ENCODE data around the gene TXNIP. TPM values are rescaled to one million over a fixed set of nuclear protein-coding genes. Genes with fewer than 3 reads are reported as not detected.

Gene TXNIP
- total RNA-seq: 21.0 and 51.5 TPM in 2 replicates

GRCh38 chr1:145996433-145997015, at the start of gene TXNIP:
TSS of gene TXNIP (minus strand) at chr1:145996579. CDS start at chr1:145996266, 313 bp downstream.

GRCh38 chr1:146021622-146022402, 25.4 kb upstream of the TXNIP start, which contains the start of gene HJV:
TSS of gene HJV (minus strand) at chr1:146021735. CDS start at chr1:146020231, 1,504 bp downstream.

GRCh38 chr1:145964328-145965118, 31.9 kb downstream of the TXNIP start, which contains the start of the genes ANKRD34A and POLR3GL:
TSS of gene ANKRD34A (minus strand) at chr1:145964575. CDS start at chr1:145961759, 2,816 bp downstream.
TSS of gene POLR3GL (plus strand) at chr1:145964690. CDS start at chr1:145974866, 10,176 bp downstream.

GRCh38 chr1:145957443-145958319, 38.7 kb downstream of the TXNIP start, which contains the start of gene LIX1L:
TSS of gene LIX1L (minus strand) at chr1:145958017. CDS start at chr1:145957927, 90 bp downstream.

Other genes with a start within 250 kb of the TXNIP start
- 11.9 and 17.2 TPM in 2 replicates for gene RNF115, start 172.5 kb downstream of the TXNIP start, total RNA-seq
- 30.8 and 32.3 TPM in 2 replicates for gene POLR3C, start 172.4 kb downstream of the TXNIP start, total RNA-seq
- 3.7 and 4.1 TPM in 2 replicates for gene NUDT17, start 150.9 kb downstream of the TXNIP start, total RNA-seq
- gene PIAS3, start 137.5 kb downstream of the TXNIP start, total RNA-seq: 8.1 and 14.1 TPM in 2 replicates
- 8.5 and 11.2 TPM in 2 replicates for gene ANKRD35, start 110.7 kb downstream of the TXNIP start, total RNA-seq
- 36.7 and 59.4 TPM in 2 replicates for gene ITGA10, start 86.5 kb downstream of the TXNIP start, total RNA-seq
- gene PEX11B, start 77.9 kb downstream of the TXNIP start, total RNA-seq: 31.0 and 31.4 TPM in 2 replicates
- 116 and 118 TPM in 2 replicates for gene RBM8A, start 69.1 kb downstream of the TXNIP start, total RNA-seq
- gene LIX1L, start 38.6 kb downstream of the TXNIP start, total RNA-seq: 16.9 and 21.9 TPM in 2 replicates
- 0.40 and 0.62 TPM in 2 replicates for gene ANKRD34A, start 32.0 kb downstream of the TXNIP start, total RNA-seq
- 26.4 and 27.6 TPM in 2 replicates for gene POLR3GL, start 31.9 kb downstream of the TXNIP start, total RNA-seq
- 0.06 TPM in 1 of 2 replicates, not detected in the other for gene HJV, start 25.2 kb upstream of the TXNIP start, total RNA-seq
- gene NBPF10, start 148.2 kb upstream of the TXNIP start, total RNA-seq: 4.4 TPM in 2 replicates
- gene NOTCH2NLA, start 232.4 kb upstream of the TXNIP start, total RNA-seq: 91.1 and 99.3 TPM in 2 replicates